Vagina (tissue), 2 donors: ENCODE results near the gene FOXP4.

Source experiments
- POLR2A ChIP-seq, 2 donors: fragments of 450-650 bp; IDR thresholded peaks; one replicate each; pipeline ENCODE4 v1.6.1; 2017; ENCODE audit warnings: antibody characterized with exemption in 2 of 2, mild to moderate bottlenecking in 2 of 2, moderate library complexity in 2 of 2
- POLR2AphosphoS5 ChIP-seq, 2 donors: sonication (generic); formaldehyde crosslinking; IDR thresholded peaks; one replicate each; pipeline ENCODE4 v1.9.0; 2017; ENCODE audit warnings: antibody characterized with exemption in 2 of 2, mild to moderate bottlenecking in 2 of 2, low read depth in 1 of 2; ENCODE audit not compliant: insufficient read depth in 1 of 2

- TF ChIP-seq POLR2A (IDR thresholded peaks at IDR 0.05): no peak
- no peak for TF ChIP-seq POLR2AphosphoS5 (IDR thresholded peaks at IDR 0.05; ENCODE audit: insufficient read depth in 1 of 2, low read depth in 1 of 2)
These were observed 15.7 kb upstream of the FOXP4 start for GRCh38 chr6:41530476-41530875.
